Activated CD8-positive, alpha-beta T cell treated with anti-CD3 and anti-CD28 coated beads for 36 hours (primary cell): Measurements from ENCODE around the gene SLC35F2. TPM values are rescaled to one million over a fixed set of nuclear protein-coding genes. Genes with fewer than 3 reads are reported as not detected.

Source experiments
- ATAC-seq: fragments of 200-7000 bp; cut with Tn5 transposase; one replicate; pipeline ENCODE4 v1.10.0; 2021; ENCODE audit warnings: mild to moderate bottlenecking, moderate library complexity
- CTCF ChIA-PET: fragments of 350-600 bp; sonication (Branson Sonifier 250); formaldehyde crosslinking; loops from one replicate; lab custom pipeline; 2021; ENCODE audit warnings: antibody characterized with exemption; lab: Charles Lee
- POLR2A ChIA-PET: fragments of 350-600 bp; sonication (Branson Sonifier 250); formaldehyde crosslinking; loops from one replicate; lab custom pipeline; 2021; ENCODE audit warnings: antibody characterized with exemption; lab: Charles Lee
- DNase-seq: peaks from one replicate; pipeline ENCODE4 v3.0.0-alpha.2; 2020
- H3K27ac Mint-ChIP-seq: one replicate; pipeline ENCODE4 v1.8.0; 2021; ENCODE audit warnings: mild to moderate bottlenecking, mixed read lengths
- H3K27me3 Mint-ChIP-seq: one replicate; pipeline ENCODE4 v1.8.0; 2021; ENCODE audit warnings: mixed read lengths
- H3K36me3 Mint-ChIP-seq: one replicate; pipeline ENCODE4 v1.8.0; 2021; ENCODE audit warnings: low read depth, mixed read lengths
- H3K4me1 Mint-ChIP-seq: one replicate; pipeline ENCODE4 v1.8.0; 2021; ENCODE audit warnings: low read depth, mixed read lengths
- H3K4me3 Mint-ChIP-seq: one replicate; pipeline ENCODE4 v1.8.0; 2021; ENCODE audit warnings: mild to moderate bottlenecking, moderate library complexity, mixed read lengths
- H3K9me3 Mint-ChIP-seq: one replicate; pipeline ENCODE4 v1.8.0; 2021; ENCODE audit warnings: mixed read lengths
- CTCF ChIP-seq: fragments of 200-600 bp; IDR thresholded peaks from one replicate; pipeline ENCODE4 v1.8.0; 2022; ENCODE audit warnings: antibody characterized with exemption, mild to moderate bottlenecking
- intact Hi-C: fragments of 100-400 bp; cut with micrococcal nuclease; formaldehyde crosslinking; loops from one replicate; pipeline ENCODE4 v1.10.0; 2022
- total RNA-seq, 2 experiments: library from RNA; stranded (reverse); gene quantifications; one replicate each; pipeline ENCODE4 v1.2.3, GENCODE V29; 2021

Gene SLC35F2
- total RNA-seq, 2 experiments from 2014 or later: 26.8 to 28.1 TPM

DNA sequence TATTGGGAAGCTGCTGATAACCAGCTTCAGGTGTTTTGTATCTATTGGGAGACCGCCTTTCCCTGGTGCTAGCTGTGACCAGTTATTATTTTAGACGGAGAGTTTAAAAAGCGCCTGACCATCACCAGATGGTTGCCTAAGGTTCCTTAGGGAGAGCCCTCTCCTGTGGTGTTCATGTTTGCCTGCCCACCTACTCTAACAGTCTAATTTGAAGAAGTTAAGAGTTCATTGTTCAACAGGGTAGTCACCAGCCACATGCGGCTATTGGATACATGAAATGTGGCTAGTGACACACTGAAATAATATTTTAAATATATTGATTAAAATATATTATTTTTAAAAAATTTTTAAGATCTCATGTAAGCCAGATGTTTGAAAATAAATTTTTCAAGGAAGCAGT lies 75.5 kb downstream of the SLC35F2 start:
- ChIA-PET POLR2A (no interaction called here), CTCF (interaction anchor here (1.6 to 2.8 kb wide), 2 partner anchors 16 to 41 kb away, joined by 4 to 25 read pairs; no protein-coding TSS in a partner anchor)
- H3K4me1 Mint-ChIP-seq: peaks cover 7% of the 10 kb centered on the region
- no peaks in the 10 kb centered on the region for H3K36me3 Mint-ChIP-seq
- intact Hi-C loops: no loop called here
- TF ChIP-seq CTCF: no peak
- DNase-seq (no peak), ATAC-seq (no peak)
- no peak overlapping the region for H3K27ac Mint-ChIP-seq
- no peaks in the 10 kb centered on the region for H3K9me3 Mint-ChIP-seq
- H3K4me3 Mint-ChIP-seq: no peak overlapping the region
- peaks cover 2% of the 10 kb centered on the region for H3K27me3 Mint-ChIP-seq

DNA sequence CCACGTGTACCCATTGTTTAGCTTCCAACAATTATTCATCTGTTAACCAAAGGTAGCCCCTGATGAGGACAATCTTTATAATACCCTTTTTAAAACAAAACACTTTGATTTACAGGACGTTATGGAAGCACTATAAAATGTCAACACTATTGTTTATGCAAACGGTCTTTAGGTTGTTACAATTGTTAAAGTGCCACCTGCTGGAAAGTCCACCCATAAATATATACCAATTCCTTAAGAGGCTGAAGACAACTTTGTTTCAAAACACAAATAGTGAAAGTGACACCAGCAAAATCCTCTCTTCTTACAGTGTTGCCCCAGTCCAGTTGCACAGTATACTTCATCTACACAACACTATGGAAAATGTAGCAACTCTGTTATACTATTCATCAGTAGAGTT lies 77.8 kb downstream of the SLC35F2 start:
- TF ChIP-seq CTCF: no peak
- no peak overlapping the region for H3K27ac Mint-ChIP-seq
- H3K9me3 Mint-ChIP-seq: no peaks in the 10 kb centered on the region
- H3K4me3 Mint-ChIP-seq: no peak overlapping the region
- ATAC-seq: no peak
- no peak for DNase-seq
- H3K36me3 Mint-ChIP-seq: no peaks in the 10 kb centered on the region
- H3K27me3 Mint-ChIP-seq: peaks cover 2% of the 10 kb centered on the region
- ChIA-PET POLR2A (no interaction called here), CTCF (no interaction called here)
- intact Hi-C loops: no loop called here
- peaks cover 7% of the 10 kb centered on the region for H3K4me1 Mint-ChIP-seq

DNA sequence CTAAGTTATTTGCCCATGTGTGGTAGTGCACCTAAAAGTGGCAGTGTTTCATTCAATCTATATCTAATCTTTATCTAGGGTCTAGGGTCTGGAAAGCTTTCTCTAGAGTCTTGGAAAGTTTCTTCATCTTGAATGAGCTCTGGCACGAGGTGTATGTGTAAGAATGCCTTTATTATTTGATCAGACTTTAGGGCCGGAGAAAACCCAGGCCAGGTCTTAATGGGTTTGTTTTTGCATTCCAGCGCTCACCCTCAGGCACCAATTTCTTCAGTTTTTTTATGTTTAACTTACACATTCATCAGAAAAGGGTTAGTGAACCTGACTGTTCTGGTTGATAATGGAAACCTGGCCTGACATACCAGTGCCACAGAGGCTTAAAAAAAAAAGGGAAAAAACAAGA lies 78.5 kb downstream of the SLC35F2 start:
- intact Hi-C loops: no loop called here
- Mint-ChIP-seq H3K9me3 (no peaks in the 10 kb centered on the region), H3K4me3 (no peak overlapping the region), H3K27ac (no peak overlapping the region), H3K4me1 (peaks cover 1% of the 10 kb centered on the region), H3K36me3 (no peaks in the 10 kb centered on the region), H3K27me3 (peaks cover 2% of the 10 kb centered on the region)
- ATAC-seq (no peak), DNase-seq (no peak)
- ChIA-PET CTCF (no interaction called here), POLR2A (no interaction called here)
- no peak for TF ChIP-seq CTCF

DNA sequence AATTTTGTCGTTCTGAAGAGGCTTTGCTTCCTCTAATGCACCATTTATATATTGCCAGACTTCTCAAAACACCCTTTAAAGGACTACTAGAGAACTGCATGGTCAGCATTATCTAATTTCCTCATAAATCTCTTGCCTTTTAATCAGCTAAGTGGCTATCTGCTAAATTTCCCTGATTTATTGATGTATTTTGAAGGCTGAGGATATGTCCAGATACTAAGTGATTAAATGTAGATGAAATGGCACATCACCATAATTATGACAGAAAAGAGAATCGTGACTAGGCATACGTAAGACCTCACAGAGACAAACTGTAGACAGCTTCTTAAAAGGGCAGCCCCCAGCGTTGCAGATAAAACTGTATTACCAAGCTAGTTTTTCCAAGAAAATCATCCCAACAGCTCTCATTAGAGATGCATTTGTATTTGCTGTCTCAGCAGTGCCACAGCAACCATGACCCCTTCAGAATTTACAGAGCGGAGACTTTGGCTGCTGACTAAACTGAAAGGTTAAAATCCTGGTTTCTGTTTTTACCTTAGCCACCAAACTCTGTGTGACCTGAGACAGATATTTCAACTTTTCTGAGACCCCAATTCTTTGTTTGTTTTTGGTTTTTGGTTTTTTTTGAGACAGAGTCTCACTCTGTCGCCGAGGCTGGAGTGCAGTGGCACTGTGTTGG lies 79.6 kb downstream of the SLC35F2 start:
- intact Hi-C loops: no loop called here
- POLR2A ChIA-PET: no interaction called here
- Mint-ChIP-seq H3K27me3 (peaks cover 2% of the 10 kb centered on the region), H3K27ac (no peak overlapping the region), H3K9me3 (no peaks in the 10 kb centered on the region), H3K4me1 (no peaks in the 10 kb centered on the region), H3K4me3 (no peak overlapping the region), H3K36me3 (no peaks in the 10 kb centered on the region)
- no peak for ATAC-seq
- CTCF ChIA-PET: interaction anchor here (1.2 kb wide), 1 partner anchor 22 kb away, joined by 5 read pairs; no protein-coding TSS in a partner anchor
- TF ChIP-seq CTCF: no peak
- no peak for DNase-seq

DNA sequence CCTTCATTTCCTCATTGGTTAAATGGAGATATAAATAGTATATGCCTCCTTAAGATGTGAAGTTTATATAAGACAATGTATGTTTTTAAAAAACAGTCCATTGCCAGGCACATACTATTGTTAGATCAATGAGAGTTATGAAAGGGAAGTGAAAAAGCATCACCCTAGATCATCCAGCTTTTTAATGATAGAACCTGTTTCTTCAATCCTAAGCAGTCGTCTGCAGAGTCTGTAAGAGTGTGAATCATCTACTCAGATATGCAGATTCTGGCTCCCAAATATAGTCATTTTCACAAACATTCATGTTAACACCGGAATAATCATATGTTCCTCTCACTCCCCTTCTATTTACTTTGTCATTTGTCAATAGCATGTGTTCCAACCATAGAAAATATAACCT lies 81.5 kb downstream of the SLC35F2 start:
- POLR2A ChIA-PET: no interaction called here
- no peak overlapping the region for H3K27ac Mint-ChIP-seq
- no peak for DNase-seq
- no peaks in the 10 kb centered on the region for H3K36me3 Mint-ChIP-seq
- ATAC-seq: no peak
- H3K27me3 Mint-ChIP-seq: peaks cover 6% of the 10 kb centered on the region
- CTCF ChIA-PET: interaction anchor here (1.2 kb wide), 1 partner anchor 23 kb away, joined by 3 read pairs; no protein-coding TSS in a partner anchor
- intact Hi-C loops: no loop called here
- no peak for TF ChIP-seq CTCF
- H3K4me1 Mint-ChIP-seq: no peaks in the 10 kb centered on the region
- H3K4me3 Mint-ChIP-seq: no peak overlapping the region
- no peaks in the 10 kb centered on the region for H3K9me3 Mint-ChIP-seq
